NB4 (cell line): Measurements from ENCODE around the gene CELSR1.

ENCODE experiments used
- CTCF ChIP-seq: IDR thresholded peaks from one replicate; pipeline ENCODE4 v1.5.1; 2012; ENCODE audit warnings: low read depth, low read length
- MAX ChIP-seq: IDR thresholded peaks from 2 replicates; pipeline ENCODE4 v1.6.1; 2011; ENCODE audit warnings: low read depth, low read length
- MYC ChIP-seq: IDR thresholded peaks from 2 replicates; pipeline ENCODE4 v1.6.1; 2011; ENCODE audit warnings: low read depth, low read length
- POLR2A ChIP-seq: IDR thresholded peaks from 2 replicates; pipeline ENCODE4 v1.6.1; 2011; ENCODE audit warnings: mild to moderate bottlenecking; ENCODE audit not compliant: insufficient read length; ENCODE audit errors: extremely low read depth

- TF ChIP-seq MAX (no peak), CTCF (no peak), POLR2A (no peak), MYC (no peak)
Measured at GRCh38 chr22:46352276-46352675, 185.1 kb downstream of the CELSR1 start.
